Fibroblast of the conjunctiva (primary cell): ENCODE data around the gene PDLIM4.

Experiments
- DNase-seq: peaks from one replicate; pipeline ENCODE4 v3.0.0-alpha.2; 2010; ENCODE audit warnings: low read depth

Gene PDLIM4

DNA sequence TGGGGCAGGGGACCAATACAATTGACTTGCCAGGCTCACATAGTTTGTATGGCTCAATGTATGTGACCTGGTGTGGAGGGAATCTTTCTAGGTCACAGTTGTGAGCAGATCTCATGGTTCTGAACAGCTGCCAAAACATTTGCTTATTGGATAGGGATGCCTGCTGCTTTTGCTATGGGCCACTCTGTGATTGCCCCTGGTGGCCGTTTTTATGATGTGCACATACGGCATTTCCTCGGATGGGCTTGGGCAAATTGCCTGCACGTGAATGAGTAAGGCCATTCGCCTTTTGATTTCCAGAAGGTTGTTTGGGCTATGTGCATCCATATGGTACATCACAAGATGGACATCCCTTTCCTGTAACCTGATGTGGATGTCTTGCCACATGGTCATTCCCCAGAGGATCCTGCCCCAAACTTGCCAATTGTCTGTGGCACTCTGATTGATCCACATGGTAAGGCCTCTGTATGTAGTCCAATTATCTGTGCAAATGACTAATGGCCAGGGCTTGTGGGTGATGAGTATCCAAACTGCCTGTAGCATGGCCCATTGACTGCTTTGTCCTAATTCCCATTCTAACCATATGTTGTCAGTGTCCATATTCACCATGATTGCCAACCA lies 26.0 kb downstream of the PDLIM4 start:
- DNase-seq = no peak

DNA sequence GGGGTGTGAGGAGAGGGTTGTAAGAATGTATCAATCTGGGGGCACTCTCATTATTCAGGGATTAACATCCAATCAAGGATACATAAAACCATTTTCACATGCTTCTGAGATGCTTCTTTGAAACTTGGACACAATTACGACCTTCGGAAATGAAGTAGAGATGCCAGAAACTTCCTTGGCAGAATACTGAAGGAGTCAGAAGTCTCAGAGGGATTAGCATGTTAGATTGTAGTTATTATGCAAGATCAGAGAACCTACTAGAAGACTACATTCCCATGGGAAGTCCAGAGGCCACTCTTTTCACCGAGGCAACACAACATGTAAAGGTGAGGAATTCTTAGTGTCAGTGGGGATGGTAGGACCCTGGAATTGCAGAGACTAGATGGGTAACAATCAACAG lies 31.6 kb downstream of the PDLIM4 start:
- no peak for DNase-seq

DNA sequence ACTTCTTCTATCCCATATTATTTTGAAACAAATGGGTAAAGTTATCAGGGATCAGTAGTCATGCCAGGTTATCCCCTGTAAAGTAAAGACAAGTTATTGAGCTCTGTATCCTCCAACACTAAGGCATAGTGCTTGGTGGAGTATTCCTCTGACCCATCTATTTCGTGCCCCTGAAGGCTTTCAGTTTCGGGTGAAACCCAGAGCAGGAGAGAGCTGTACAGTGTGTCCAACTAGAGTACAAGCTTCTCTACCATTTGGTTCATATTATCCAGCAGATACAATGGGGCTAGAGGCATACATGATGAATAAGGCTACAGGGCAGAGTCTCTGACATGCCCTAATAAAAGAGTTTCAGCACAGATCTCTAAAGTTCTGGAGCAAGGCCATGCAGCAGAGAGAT lies 33.5 kb downstream of the PDLIM4 start:
- no peak for DNase-seq

- peak; percentile 73 for DNase-seq
Observed at GRCh38 chr5:132293066-132293991, 35.8 kb downstream of the PDLIM4 start.

GRCh38 chr5:132293992-132294727 lies 36.7 kb downstream of the PDLIM4 start, which contains the start of gene SLC22A4:
Gene SLC22A4, plus strand, starts transcription at chr5:132294394. Its CDS starts 223 bp downstream, at chr5:132294617.
- DNase-seq = peak; percentile 84

DNA sequence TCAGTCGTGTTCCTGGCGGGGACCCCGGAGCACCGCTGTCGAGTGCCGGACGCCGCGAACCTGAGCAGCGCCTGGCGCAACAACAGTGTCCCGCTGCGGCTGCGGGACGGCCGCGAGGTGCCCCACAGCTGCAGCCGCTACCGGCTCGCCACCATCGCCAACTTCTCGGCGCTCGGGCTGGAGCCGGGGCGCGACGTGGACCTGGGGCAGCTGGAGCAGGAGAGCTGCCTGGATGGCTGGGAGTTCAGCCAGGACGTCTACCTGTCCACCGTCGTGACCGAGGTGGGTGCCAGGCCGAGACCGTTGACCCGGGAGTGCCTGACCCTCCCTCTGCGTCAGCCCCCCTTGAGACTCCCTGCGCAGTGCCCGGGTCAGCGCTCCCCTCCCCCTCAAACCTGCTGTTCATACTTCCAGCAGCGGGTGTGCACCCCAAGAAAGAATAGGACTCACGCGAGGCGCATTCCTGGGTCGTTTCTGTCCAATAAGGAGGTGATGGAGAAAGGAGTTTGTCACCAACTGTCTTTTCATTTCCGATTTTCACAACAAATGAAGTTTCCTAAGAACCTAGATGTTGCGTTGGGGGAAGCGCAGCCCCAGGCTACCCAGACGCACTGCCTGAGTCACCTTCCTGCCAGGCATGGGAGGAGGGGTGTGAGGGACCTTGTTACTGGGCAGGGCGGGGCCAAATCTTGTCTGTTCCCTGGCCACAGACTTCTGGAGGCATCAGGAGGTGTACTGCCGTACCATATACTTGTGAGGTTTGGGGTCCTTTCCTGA lies 37.4 kb downstream of the PDLIM4 start:
- DNase-seq = peak; percentile 53

DNA sequence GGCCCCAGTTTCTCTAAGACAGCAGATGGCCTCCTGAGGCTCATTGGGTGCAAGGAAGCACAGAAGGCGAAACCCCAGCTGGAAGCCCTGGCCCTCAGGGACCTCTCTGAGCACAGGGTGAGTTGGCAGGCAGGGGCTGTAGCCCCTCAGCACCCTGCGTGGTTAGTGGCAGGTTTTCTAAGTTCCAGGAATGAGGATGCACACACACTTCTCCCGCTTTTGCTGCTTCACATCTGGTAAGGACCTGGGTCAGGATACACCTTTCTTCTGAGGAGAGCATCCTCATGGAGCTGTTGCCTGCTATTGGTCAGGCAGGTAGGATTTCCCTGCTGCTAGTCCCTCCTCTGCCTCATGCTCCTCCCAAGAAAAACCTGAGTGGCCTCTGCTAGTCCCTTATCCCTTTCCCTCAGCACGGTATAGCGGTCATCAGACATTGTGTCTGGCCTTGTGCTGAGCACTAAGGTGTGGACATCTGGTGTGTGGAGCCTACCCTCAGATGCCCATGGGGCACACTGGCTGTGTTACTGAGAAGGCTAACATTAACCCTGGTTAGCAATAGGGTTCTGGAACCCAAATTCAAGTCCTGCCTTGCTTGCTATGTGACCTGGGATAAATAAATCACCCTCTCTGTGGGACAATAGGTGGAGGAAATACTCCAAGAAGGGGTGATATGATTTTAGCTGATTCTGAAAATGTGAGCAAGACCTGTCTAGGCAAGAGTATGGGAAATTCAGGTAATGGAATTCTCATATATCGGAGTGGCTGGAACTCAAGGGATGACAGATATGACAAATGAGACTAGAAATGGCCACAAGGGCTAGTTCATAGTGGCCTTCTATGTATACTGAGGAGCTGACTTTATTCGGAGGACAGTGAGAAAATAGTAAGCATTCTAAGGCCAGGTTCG lies 38.3 kb downstream of the PDLIM4 start:
- no peak for DNase-seq

GRCh38 chr5:132296412-132297016 lies 39.0 kb downstream of the PDLIM4 start:
- DNase-seq = no peak

DNA sequence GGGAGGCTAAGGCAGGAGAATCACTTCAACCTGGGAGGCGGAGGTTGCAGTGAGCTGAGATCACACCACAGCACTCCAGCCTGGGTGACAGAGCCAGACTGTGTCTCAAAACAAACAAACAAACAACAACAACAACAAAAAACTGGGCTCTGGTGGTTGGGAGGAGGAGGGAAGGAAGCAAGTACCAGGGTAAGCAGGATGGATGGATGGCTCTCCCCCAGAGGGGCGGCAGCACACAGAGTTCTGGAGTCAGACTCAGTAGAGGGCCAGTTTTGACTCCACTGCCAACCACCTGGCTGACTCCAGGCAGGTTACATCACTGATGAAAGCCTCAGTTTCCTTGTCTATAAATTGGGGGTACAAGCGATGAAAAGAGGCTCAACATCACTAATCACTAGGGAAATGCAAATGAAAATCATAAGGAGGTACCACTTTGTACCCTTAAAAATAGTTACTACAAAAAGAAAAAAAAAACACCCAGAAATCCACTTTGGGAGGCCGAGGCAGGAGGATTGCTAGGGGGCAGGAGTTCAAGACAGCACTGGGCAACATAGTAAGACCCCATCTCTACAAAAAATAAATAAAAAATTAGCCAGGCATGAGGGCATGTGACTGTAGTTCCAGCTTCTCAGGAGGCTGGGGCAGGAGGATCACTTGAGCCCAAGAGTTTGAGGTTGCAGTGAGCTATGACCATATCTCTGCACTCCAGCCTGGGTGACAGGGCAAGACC lies 39.9 kb downstream of the PDLIM4 start:
- no peak for DNase-seq

GRCh38 chr5:132298298-132299212 lies 41.1 kb downstream of the PDLIM4 start:
- peak; percentile 31 for DNase-seq

GRCh38 chr5:132299917-132300316 lies 42.4 kb downstream of the PDLIM4 start:
- DNase-seq = no peak

GRCh38 chr5:132300577-132301343 lies 43.3 kb downstream of the PDLIM4 start:
- DNase-seq = no peak

- no peak for DNase-seq
Observed at GRCh38 chr5:132301344-132302271, 44.1 kb downstream of the PDLIM4 start.

DNA sequence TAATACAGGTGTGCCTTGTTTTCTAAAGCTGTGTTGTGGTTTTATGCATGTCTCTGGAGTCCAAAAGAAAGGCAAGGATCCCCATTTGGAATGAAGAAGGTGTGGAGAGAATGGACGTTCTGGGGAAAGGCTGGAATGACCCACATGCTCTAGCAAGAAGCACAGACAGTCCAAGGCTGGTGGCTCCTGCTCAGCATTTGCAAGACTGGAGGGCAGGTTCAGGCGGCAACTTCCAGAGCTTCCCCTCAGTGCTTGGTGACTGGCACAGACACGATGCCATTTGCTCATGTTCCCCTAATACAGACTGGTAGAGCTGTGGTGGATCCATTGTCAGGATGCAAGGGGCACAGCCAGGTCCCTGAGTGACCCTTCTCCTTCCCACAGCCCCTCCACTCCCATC lies 44.9 kb downstream of the PDLIM4 start:
- no peak for DNase-seq

GRCh38 chr5:132303589-132303988 lies 46.1 kb downstream of the PDLIM4 start:
- no peak for DNase-seq

GRCh38 chr5:132305420-132305819 lies 47.9 kb downstream of the PDLIM4 start:
- no peak for DNase-seq

- no peak for DNase-seq
Observed at GRCh38 chr5:132308701-132309100, 51.2 kb downstream of the PDLIM4 start.
